Activated T-cell treated with anti-CD3 and anti-CD28 coated beads, Interleukin-2, amount 50 U/mL, for 72 hours (primary cell): ENCODE results near the gene WDR74. TPM values are rescaled to one million over a fixed set of nuclear protein-coding genes. Genes with fewer than 3 reads are reported as not detected.
"Not testable (repeated sequence)": the region's sequence is repeated elsewhere in the genome, so short reads cannot be mapped to it uniquely, and the experiment has no call there.

ENCODE experiments used
- ATAC-seq, 2 donors: fragments of 150-1000 bp; cut with Tn5 transposase; replicated peaks in 1 of 2; 2 replicates each; pipeline ENCODE4 v1.10.0; 2021; ENCODE audit warnings: moderate library complexity in 2 of 2, mild to moderate bottlenecking in 1 of 2
- DNase-seq, 2 donors: peaks; one replicate each; pipeline ENCODE4 v3.0.0; 2021 to 2022; ENCODE audit warnings: mixed read lengths in 1 of 2
- H3K27ac Mint-ChIP-seq: one replicate; pipeline ENCODE4 v1.8.0; 2022; ENCODE audit warnings: mild to moderate bottlenecking, moderate library complexity, mixed read lengths
- H3K27me3 Mint-ChIP-seq: one replicate; pipeline ENCODE4 v1.8.0; 2022; ENCODE audit warnings: low read depth, mixed read lengths
- H3K36me3 Mint-ChIP-seq, 2 donors: one replicate each; pipeline ENCODE4 v1.8.0; 2022; ENCODE audit warnings: mixed read lengths in 2 of 2, mild to moderate bottlenecking in 1 of 2; ENCODE audit not compliant: insufficient read depth in 2 of 2
- H3K4me1 Mint-ChIP-seq: one replicate; pipeline ENCODE4 v1.8.0; 2022; ENCODE audit warnings: low read depth, mixed read lengths
- H3K4me3 Mint-ChIP-seq, 2 donors: one replicate each; pipeline ENCODE4 v1.8.0; 2022; ENCODE audit warnings: mild to moderate bottlenecking in 2 of 2, mixed read lengths in 2 of 2, moderate library complexity in 2 of 2
- H3K9me3 Mint-ChIP-seq, 2 donors: one replicate each; pipeline ENCODE4 v1.8.0; 2022; ENCODE audit warnings: mixed read lengths in 2 of 2
- total RNA-seq, 2 donors: library from RNA; stranded (reverse); gene quantifications; one replicate each; pipeline ENCODE4 v1.2.3, GENCODE V29; 2022

The WDR74 gene
- total RNA-seq, 2 donors from 2014 or later = 101 to 104 TPM

- H3K36me3 Mint-ChIP-seq = peaks cover 38 to 45% of the 10 kb centered on the region in 2 donors
- H3K4me3 Mint-ChIP-seq = peak overlapping the region; percentile 96 to 98
- DNase-seq (no peak), ATAC-seq (no peak)
- H3K9me3 Mint-ChIP-seq = no peaks in the 10 kb centered on the region
- H3K4me1 Mint-ChIP-seq = peaks cover 66% of the 10 kb centered on the region
- H3K27me3 Mint-ChIP-seq = no peaks in the 10 kb centered on the region
- peak overlapping the region; percentile 98 for H3K27ac Mint-ChIP-seq
These were observed 15.6 kb upstream of the WDR74 start for GRCh38 chr11:62854825-62855570.

GRCh38 chr11:62854013-62854824 is 14.8 kb upstream of the WDR74 start:
- H3K36me3 Mint-ChIP-seq = peaks cover 38 to 45% of the 10 kb centered on the region in 2 donors
- ATAC-seq (no peak), DNase-seq (no peak)
- peak overlapping the region; percentile 96 to 98 for H3K4me3 Mint-ChIP-seq
- H3K27ac Mint-ChIP-seq = peak overlapping the region; percentile 98
- H3K9me3 Mint-ChIP-seq = no peaks in the 10 kb centered on the region
- no peaks in the 10 kb centered on the region for H3K27me3 Mint-ChIP-seq
- H3K4me1 Mint-ChIP-seq = peaks cover 62% of the 10 kb centered on the region

DNA sequence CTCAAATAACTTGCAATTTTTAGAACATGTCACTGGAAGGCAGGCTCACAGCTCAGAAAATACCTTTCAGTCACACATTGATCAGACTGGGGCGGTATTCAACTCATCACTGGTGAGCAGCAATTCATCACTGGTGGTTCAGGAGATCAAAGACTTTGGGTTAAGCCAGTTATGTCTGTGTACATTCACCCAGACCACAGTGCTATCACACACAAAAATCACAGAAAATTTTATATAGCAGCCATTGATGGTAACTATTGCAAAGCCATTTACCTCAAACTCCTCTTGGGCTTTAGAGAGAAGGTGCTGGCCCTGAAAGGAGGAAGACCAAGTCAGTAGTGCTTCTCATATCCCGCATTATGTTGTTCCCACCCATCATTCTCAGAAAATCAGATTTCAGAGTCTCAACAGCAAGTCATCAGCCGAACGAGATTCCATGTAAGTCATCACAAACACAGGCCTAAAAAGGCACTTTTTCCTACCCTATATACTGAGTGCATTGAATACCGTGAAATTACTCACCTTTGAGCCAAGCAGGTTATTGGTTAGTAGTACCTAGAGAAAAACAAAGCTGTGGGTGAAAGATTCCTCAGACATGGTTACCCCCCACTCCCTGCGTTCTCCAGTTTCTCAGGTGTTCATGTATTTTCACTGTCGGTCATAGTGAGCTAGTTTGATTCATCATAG is 14.0 kb upstream of the WDR74 start:
- peaks cover 38 to 45% of the 10 kb centered on the region in 2 donors for H3K36me3 Mint-ChIP-seq
- H3K27me3 Mint-ChIP-seq = no peaks in the 10 kb centered on the region
- DNase-seq (peak; percentile 58), ATAC-seq (peak; percentile 44 to 52)
- peak overlapping the region; percentile 98 for H3K27ac Mint-ChIP-seq
- H3K4me3 Mint-ChIP-seq = peak overlapping the region; percentile 96 to 98
- peaks cover 59% of the 10 kb centered on the region for H3K4me1 Mint-ChIP-seq
- H3K9me3 Mint-ChIP-seq = no peaks in the 10 kb centered on the region

- no peak for ATAC-seq
- H3K36me3 Mint-ChIP-seq = peaks cover 38 to 41% of the 10 kb centered on the region in 2 donors
These were observed 13.3 kb upstream of the WDR74 start for GRCh38 chr11:62852523-62853188.

DNA sequence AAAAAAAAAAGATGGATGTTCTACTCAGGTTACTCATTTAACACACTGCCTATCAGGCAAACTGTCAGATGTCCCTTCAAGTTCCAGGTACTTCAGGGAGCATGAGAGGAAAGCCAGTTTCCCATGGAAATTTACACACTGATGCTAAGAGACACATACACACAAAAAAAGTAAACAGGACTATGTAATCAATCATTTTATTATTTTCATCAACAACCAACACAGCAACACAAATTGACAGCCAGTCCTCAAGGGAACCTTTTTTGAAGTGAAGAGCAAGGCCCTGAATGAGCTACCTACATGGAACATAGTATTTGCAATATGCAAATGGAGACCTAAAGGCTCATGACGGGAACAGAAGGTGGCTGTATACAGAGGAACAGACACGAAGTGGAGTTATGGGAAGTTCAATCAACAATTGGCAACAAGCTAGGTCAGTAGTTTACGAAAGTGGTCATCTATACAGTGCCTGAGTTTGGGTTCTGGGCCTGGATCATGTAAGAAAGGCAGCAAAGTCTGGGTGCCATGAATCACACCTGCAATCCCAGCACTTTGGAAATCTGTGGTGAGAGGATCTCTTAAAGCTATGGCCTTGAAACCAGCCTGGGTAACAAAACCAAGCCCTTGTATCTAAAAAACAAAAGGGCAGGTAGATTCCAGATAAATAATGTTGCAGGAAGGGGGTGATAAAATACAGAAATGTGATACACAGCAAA is 12.6 kb upstream of the WDR74 start:
- peak overlapping the region; percentile 96 to 98 for H3K4me3 Mint-ChIP-seq
- H3K36me3 Mint-ChIP-seq = peaks cover 38 to 40% of the 10 kb centered on the region in 2 donors
- no peaks in the 10 kb centered on the region for H3K27me3 Mint-ChIP-seq
- peak overlapping the region; percentile 98 for H3K27ac Mint-ChIP-seq
- no peaks in the 10 kb centered on the region for H3K9me3 Mint-ChIP-seq
- no peak for DNase-seq
- H3K4me1 Mint-ChIP-seq = peaks cover 44% of the 10 kb centered on the region
- ATAC-seq = no peak

More at GRCh38 chr11:62852523-62853188, 13.3 kb upstream of the WDR74 start:
- peak overlapping the region; percentile 96 to 98 for H3K4me3 Mint-ChIP-seq
- H3K9me3 Mint-ChIP-seq = no peaks in the 10 kb centered on the region
- H3K4me1 Mint-ChIP-seq = peaks cover 51% of the 10 kb centered on the region
- DNase-seq = no peak
- H3K27ac Mint-ChIP-seq = peak overlapping the region; percentile 98
- H3K27me3 Mint-ChIP-seq = no peaks in the 10 kb centered on the region

GRCh38 chr11:62850911-62851806 is 11.8 kb upstream of the WDR74 start:
- H3K27ac Mint-ChIP-seq = peak overlapping the region; percentile 98
- H3K4me1 Mint-ChIP-seq = peaks cover 40% of the 10 kb centered on the region
- DNase-seq (peak in 1 of 2 donors; percentile 25), ATAC-seq (peak in 1 of 2 donors; percentile 1)
- no peaks in the 10 kb centered on the region for H3K27me3 Mint-ChIP-seq
- peak overlapping the region; percentile 96 to 98 for H3K4me3 Mint-ChIP-seq
- no peaks in the 10 kb centered on the region for H3K9me3 Mint-ChIP-seq
- peaks cover 38 to 40% of the 10 kb centered on the region in 2 donors for H3K36me3 Mint-ChIP-seq

DNA sequence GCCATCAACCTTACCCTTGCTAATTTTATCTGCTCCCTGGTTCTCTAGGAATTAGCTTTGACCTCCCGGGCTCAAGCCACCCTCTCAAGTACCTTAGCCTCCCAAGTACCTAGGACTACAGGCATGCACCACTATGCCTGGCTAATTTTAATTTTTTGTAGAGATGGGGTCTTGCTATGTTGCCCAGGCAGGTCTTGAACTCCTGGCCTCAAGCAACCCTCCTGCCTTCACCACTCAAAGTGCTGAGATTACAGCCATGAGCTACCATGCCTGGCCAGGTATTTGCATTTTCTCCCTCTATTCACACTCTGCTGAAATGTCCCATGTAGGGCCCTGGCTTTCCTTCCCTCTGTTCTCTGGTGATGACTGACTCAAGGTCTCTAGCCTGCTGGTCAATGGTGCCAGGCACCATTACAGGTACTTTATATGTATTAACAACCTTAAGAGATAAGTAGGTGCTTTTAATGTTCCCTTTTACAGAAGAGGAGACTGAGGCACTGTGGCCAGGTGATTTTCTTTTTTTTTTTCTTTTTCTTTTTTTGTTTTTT is 8.5 kb upstream of the WDR74 start:
- H3K4me3 Mint-ChIP-seq = no peak overlapping the region
- DNase-seq (no peak), ATAC-seq (no peak)
- H3K27me3 Mint-ChIP-seq = no peaks in the 10 kb centered on the region
- H3K4me1 Mint-ChIP-seq = peaks cover 33% of the 10 kb centered on the region
- H3K36me3 Mint-ChIP-seq = peaks cover 11 to 12% of the 10 kb centered on the region in 2 donors
- H3K27ac Mint-ChIP-seq = no peak overlapping the region
- no peaks in the 10 kb centered on the region for H3K9me3 Mint-ChIP-seq

- no peak overlapping the region for H3K4me3 Mint-ChIP-seq
- peaks cover 18% of the 10 kb centered on the region for H3K4me1 Mint-ChIP-seq
- H3K9me3 Mint-ChIP-seq = no peaks in the 10 kb centered on the region
- DNase-seq (no peak), ATAC-seq (no peak)
- no peaks in the 10 kb centered on the region for H3K27me3 Mint-ChIP-seq
- no peaks in the 10 kb centered on the region for H3K36me3 Mint-ChIP-seq
- no peak overlapping the region for H3K27ac Mint-ChIP-seq
These were observed 6.8 kb upstream of the WDR74 start for GRCh38 chr11:62846177-62846576.

GRCh38 chr11:62844154-62844553 is 4.8 kb upstream of the WDR74 start:
- ATAC-seq (no peak), DNase-seq (no peak)
- no peaks in the 10 kb centered on the region for H3K9me3 Mint-ChIP-seq
- peaks cover 4% of the 10 kb centered on the region in 2 donors for H3K36me3 Mint-ChIP-seq
- peaks cover 26% of the 10 kb centered on the region for H3K4me1 Mint-ChIP-seq
- H3K27me3 Mint-ChIP-seq = no peaks in the 10 kb centered on the region
- no peak overlapping the region for H3K27ac Mint-ChIP-seq
- no peak overlapping the region for H3K4me3 Mint-ChIP-seq

DNA sequence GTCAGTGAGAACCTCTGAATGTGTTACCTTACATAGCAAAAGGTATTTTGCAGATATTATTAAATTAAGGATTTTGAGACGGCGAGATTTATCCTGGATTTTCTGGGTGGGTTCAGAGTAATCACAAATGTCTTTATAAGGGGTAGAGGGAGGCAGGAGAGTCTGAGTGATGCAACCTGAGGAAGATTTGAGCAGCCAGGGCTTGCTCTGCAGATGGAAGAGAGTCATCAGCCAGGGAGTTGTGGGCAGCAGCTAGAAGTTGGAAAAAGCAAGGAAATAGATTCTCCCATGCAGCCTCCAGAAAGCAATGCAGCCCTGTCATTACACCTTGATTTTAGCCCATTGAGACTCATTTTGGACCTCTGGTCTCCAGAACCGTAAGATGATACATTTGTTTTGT is 4.1 kb upstream of the WDR74 start:
- no peak overlapping the region for H3K27ac Mint-ChIP-seq

GRCh38 chr11:62842891-62843290 is 3.5 kb upstream of the WDR74 start:
- not testable (repeated sequence) for H3K4me3 Mint-ChIP-seq, H3K9me3 Mint-ChIP-seq, ATAC-seq, H3K36me3 Mint-ChIP-seq, DNase-seq, H3K27ac Mint-ChIP-seq, H3K27me3 Mint-ChIP-seq
- H3K4me1 Mint-ChIP-seq = peaks cover 30% of the 10 kb centered on the region

More for the DNA sequence above, 4.1 kb upstream of the WDR74 start:
- Mint-ChIP-seq H3K4me1 (peaks cover 29% of the 10 kb centered on the region), H3K27me3 (no peaks in the 10 kb centered on the region), H3K4me3 (peak overlapping the region in 1 of 2 donors; percentile 27), H3K36me3 (peaks cover 4% of the 10 kb centered on the region in 2 donors), H3K9me3 (no peaks in the 10 kb centered on the region)
- ATAC-seq (no peak), DNase-seq (no peak)
